ENCODE measurements around the gene KCND2.
"Not testable (repeated sequence)": the region's sequence is repeated elsewhere in the genome, so short reads cannot be mapped to it uniquely, and the experiment has no call there.

Gene KCND2

DNA sequence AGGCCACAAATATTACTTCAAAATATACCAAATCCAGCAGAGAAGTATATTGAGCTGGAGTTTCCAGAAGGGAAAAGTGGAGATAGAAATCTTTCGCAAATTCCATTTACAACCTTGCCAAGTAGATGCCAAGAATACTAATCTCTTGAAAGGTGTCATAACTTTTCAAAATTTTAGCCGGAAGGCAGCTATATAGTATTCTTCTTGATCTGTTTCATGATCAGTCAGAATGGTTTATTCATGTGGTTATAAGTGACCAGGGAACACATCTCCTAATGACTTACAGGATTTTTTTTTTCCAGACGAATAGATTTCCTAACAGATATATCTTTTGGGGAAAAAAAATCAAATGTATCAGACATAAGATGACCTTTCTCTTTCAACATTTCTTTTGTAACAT is 314.3 kb downstream of the KCND2 start:
- no peak for DNase-seq (ENCODE audit: low spot score)

DNA sequence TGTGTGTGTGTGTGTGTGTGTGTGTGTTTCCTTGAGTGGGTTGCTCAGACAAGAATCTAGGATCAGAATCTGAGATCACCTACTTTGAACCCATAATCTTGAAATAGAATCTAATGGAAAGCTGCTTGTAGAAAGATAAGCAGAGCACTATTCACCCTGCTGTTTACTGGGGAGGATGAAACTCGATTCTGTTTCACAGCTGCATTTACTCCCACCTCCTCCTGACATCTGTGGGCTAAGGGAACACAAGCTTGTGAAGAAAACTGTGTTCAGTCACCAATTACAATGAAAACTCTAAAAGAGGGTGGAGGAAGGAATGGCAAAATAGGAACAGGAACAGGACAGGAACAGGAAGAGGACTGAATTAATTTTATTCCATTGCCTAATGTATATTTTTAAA is 315.4 kb downstream of the KCND2 start:
- DNase-seq (ENCODE audit: low spot score) = no peak

DNA sequence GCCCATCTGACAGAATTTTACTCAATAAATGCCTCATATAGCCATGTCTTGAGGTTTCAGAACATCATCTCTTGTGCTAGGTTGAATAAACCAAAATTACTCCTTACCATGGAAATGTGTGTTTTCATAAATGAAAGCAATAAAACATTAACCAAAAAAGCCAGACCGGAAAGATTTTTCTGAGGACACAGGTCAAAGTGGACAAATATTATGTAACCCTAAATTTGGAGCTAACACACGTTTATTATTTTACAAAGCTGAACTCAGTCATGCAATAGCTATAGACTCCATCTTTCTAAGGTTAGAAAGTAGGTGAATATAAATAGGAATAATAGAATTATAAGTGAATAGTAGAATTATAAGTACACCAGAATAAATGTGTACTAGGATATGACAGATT is 315.9 kb downstream of the KCND2 start:
- DNase-seq (ENCODE audit: low spot score) = no peak

DNA sequence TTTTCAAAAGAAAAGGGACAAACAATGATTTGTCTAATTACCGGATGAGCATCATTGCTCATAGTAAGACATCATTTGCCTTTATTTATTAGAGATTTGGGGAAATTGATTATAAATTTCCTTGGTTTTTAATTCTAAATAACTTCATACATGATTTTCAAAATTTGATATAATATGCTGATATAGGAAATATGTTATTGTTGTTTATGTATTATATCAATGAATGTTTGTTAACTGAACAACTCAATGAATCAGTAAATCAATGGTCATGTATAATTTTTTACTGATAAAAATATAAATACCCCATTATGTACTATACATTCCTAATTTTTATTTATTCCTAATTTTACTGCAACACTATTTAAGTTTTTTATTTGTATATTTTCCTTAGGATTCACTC is 327.6 kb downstream of the KCND2 start:
- DNase-seq (ENCODE audit: low spot score) = no peak

DNA sequence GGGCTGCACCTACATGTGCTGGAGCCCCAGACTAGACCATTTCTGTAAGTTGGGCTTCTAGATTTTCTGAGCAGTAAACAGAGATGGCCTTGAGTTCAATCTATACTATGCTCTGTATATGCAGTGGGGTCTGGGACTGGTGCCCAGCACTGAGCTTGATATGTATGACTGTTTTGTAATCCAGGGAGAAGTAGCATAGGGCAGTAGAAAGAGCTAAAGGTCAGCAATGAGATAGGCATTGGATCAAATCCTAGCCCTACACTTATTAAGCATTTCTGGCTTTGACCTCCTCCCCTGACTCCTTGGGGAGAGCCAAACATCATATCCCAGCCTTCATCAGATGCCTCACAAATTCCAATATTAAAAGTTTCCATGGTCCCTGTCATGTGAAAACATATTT is 330.4 kb downstream of the KCND2 start:
- DNase-seq (ENCODE audit: low spot score) = no peak

DNA sequence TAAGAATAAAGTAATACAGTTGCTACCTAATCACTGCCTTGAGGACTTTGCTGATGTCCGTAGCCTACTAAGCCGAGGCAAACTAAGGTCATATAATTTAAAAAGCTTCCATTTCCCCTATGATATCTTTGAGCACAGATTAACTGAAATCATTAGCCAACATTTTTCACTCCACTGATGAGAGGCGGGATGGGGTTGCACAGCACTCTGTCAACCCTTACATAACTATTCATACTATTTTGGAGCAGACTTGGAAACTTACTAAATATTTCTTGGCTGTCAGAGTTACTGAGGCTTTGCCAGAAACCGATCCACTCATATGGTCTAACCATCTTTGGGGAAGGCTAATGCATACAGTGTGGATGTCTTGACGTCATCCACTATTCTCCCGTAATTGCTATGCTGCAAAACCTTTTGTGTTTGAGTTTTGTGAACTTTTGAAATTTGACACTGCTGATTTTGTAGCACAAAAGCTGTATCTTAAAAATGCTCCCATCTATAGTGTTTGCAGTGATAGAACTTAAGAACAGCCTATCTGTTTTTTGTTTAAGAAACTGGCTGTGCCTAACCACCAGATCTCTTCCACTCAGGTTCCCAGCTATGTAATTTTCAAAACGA is 336.3 kb downstream of the KCND2 start:
- no peak for DNase-seq (ENCODE audit: low spot score)

DNA sequence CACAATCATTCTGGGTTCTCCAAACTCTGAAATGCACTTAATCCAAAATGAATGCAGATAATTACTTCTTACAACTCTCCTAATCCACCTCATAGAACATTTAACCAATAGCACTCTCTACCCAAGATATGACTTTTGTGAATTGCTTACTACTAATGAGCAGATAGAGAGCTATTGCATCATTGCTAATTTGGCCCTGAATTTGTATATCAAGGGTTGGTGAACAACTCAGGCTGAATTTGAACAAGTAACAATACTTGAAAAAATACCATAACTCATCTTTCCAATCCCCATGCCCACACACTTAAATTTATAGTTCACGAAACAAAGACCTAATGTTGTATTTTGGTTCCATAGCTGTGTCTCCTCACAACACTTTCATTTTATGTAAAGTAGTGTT is 339.0 kb downstream of the KCND2 start:
- no peak for DNase-seq (ENCODE audit: low spot score)

DNA sequence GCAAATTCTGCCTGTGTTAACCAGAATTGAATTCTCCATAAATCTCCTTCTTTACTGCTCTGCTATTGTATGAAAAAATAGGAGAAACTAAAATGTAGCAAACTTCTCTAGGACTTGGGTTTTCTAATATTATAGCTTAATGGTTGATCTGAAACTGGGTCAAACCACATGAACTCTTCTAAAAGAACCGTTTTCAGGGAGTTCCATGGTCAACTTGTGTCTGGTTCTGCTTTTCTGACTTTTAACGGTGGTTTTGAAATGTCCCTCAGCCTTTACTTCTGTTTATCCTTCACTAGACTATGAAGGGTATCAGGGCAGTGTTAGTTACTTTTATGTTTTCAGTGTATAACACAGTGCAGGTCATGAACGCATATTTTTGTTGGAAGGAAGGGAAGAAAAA is 342.7 kb downstream of the KCND2 start:
- DNase-seq (ENCODE audit: low spot score) = no peak

DNA sequence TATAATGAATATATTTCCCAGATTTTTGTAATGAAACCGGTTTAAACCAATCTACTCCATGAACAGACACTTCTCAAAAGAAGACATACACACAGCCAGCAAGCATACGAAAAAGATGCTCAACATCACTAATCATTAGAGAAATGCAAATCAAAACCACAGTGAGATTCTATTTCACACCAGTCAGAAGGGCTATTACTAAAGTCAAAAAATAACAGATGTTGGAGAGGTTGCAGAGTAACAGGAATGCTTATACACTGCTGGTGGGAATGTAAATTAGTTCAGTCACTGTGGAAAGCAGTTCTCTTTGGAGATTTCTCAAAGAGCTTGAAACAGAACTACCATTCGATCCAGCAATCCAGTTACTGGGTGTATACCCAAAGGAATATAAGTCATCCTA is 344.3 kb downstream of the KCND2 start:
- no peak for DNase-seq (ENCODE audit: low spot score)

DNA sequence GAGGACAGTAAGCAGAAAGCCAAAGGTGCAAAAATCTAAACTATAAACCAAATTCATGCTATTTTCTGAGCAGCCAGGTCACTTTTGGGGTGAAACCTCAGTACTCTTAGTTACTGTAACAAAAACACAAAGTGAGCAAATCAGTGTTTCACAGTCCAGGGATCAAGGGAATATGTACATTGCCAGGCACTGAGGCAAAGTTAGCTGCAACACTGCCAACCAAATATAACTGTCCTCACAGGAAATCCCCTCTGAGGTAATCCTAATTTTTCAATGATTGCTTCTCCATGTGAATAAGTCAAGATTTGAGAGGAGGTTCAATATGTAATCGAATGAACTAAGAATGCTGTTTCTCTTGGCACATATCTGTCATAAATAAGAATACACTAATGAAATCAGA is 355.3 kb downstream of the KCND2 start:
- DNase-seq (ENCODE audit: low spot score) = no peak

DNA sequence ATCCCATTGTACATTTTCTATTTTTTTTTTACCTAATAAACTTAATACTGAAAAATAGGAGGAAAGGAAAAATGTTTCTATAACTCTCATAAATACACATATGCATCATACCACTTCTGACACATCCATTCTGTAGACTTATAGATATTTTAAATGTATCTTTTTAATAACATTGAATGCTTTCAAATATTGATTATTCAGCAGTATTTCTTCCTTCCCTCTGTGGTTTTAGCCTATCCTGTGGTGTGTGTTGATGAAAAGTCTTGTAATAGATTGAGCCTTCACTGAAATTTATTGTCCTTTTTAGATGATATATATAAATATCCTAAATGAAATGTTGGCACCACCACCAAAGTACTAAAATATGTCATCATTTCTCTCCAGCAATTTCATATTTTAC is 366.9 kb downstream of the KCND2 start:
- no peak for DNase-seq (ENCODE audit: low spot score)

DNA sequence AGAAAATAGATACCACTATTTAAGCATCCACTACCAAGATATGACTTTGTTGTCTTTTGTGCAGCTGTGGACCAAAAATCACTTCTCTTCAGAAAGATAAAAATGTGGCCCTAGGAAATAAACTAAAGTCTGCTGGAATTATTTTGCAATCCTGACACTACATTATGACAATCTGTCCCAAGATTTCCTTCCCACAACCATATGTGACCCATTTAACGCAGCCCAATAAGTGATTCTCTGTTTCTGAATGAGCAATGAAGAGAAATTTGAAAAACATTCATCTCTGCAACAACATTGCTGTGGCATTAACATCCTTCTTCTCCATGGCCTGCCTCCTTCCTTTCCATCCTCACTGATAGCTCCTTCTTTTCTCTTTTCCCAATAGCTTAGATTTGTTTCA is 373.0 kb downstream of the KCND2 start:
- DNase-seq (ENCODE audit: low spot score) = no peak

DNA sequence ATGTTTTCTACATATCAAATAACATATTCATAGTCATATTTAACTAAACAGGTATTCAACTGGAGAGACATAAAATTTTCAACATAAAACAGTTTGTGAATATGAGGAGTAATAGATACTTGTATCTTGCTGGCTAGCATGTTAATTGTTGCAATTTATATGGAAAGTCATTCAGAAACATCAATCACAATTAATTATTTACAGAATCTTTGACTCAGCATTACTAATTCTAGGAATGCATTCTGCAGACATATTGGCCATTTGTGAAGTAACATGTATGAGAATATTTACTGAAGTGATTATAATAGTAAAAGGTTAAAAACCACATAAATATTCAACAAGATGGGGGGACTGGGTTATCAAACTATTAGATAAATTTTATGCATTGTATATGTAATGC is 381.3 kb downstream of the KCND2 start:
- DNase-seq (ENCODE audit: low spot score) = no peak

DNA sequence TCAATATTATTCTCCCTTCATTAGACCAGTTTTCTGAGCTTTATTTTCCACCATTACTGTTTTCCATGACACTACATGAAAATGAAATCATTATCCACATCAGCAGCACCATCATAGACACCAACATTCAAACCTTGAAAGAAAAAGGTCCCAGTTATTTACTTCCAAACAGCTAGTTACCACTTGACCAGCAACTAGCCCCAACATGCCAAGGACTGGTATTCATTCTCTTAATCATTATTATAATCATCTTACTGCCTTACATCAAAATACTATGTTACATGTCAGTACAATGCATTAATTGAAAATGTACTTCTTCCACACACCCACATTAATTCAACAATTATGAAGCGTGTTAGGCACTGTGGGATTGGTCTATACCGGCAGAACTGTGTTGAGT is 385.5 kb downstream of the KCND2 start:
- DNase-seq (ENCODE audit: low spot score) = no peak

DNA sequence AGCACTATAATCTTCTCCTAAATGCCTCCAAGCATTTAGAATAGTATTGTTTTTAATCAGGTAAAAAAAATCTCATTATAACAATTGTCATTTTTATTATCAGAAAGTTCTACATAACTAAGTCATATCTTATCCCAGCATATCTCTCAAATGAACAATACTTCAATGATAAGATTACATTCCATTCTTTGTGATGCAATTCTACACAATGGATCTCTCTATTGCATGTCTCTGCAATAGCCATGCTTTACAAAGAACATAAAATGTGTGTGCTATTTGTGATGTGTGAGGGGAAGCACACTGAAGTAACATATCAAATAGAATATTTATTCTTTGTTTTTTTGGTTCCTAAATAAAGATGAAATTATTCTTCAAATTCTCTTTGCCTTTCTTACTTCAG is 389.3 kb downstream of the KCND2 start:
- no peak for DNase-seq (ENCODE audit: low spot score)

DNA sequence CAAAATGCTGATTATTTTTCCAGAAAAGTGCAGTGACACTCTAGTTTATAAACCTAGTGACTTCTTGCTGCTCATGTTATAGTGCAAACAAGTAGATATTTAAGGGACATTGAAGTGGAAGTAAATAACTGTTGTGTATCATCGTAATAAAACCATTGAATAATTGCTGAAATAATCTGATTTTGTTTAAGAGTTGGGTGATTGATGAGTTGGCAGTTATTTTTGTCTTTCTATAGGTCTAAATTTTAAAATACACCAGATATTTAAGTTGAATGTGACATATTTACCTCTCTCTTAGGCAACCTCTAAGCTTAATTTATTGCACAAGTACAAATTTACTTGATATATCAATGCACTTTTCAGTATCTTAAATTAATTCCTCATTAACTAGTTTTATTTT is 392.1 kb downstream of the KCND2 start:
- no peak for DNase-seq (ENCODE audit: low spot score)

DNA sequence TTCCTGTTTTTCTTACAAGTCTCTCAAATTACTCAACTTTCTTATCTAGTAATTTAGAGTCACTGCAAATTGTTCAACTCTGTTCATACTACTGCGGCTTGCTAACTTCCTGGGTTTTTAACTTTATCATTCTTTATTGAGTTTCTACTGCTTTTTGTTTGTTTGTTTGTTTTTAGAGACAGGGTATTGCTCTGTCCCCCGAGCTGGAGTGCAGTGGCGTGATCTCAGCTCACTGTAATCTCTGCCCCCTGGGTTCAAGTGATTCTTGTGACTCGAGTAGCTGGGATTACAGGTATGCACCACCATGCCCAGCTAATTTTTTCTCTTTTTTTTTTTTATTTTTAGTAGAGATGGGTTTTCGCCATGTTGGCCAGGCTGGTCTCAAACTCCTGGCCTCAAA is 402.1 kb downstream of the KCND2 start:
- no peak for DNase-seq (ENCODE audit: low spot score)

DNA sequence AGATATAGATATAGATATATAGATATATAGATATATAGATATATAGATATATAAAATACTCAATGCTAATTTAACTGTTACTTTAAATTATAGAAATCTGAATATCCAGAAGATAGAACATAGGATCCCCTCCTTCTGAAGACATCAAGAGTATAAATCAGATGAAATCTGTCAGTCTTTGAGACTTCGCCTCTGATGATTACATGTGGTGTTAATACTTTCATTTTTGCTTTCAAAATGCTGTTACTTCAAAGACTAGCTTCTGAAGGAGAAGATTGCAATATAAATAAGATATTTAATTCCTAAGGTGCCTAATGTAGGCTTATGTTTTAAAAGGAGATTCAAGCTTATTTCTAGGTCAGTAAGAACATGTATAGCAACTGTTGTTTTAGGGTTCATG is 404.6 kb downstream of the KCND2 start:
- DNase-seq (ENCODE audit: low spot score) = no peak

DNA sequence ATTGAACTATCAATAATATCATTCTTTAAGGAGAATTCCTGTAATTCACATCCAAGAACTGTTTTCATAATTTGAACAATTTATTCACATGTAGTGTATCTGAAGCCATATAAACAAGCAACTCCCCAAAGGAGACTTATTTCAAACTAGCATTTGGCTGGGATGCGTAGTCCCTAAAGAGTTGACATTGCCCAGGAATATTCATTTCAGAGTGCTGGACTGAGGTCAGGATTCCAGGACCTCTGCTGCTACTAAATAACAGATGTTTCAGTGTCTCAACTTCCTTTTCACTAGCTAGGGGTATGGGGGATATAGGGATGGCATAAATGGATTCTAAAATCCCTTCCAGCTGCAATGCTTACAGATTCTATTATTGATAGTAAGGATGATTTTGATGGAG is 408.0 kb downstream of the KCND2 start:
- no peak for DNase-seq (ENCODE audit: low spot score)

DNA sequence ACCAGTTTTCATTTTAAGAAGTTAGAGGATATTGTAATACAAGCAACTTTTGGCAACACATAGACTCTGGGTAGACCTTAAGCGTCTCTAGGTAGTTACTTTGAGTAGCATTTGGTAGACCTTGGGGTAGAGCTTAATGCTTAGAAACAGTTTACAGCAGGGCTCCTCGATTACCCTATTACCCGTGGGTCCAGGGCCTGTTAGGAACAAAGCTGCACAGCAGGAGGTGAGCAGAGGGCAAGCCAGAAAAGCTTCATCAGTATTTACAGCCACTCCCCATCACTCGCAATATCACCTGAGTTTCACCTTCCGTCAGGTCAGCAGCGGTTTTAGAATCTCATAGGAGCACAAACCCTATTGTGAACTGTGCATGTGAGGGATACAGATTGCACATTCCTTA is 411.5 kb downstream of the KCND2 start:
- DNase-seq (ENCODE audit: low spot score) = no peak

DNA sequence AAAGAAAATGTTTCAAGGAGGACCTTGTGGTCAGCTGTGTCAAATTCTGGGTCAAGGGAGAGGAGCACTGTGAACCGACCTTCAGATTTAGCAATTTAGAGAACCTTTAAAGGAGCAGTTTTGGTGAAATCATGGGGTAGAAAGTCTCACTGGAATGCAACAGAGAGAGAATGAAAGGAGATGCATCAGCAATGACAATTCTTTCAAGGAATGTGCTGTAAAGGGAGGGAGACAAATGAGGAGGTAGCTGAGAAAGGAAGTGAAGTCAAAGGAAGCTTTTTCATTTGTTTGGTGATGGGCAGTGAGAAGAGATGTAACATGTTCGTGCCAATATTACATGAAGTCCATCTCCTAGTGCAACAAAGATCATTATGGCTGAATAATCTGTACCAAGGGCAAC is 418.9 kb downstream of the KCND2 start:
- DNase-seq (ENCODE audit: low spot score) = no peak

DNA sequence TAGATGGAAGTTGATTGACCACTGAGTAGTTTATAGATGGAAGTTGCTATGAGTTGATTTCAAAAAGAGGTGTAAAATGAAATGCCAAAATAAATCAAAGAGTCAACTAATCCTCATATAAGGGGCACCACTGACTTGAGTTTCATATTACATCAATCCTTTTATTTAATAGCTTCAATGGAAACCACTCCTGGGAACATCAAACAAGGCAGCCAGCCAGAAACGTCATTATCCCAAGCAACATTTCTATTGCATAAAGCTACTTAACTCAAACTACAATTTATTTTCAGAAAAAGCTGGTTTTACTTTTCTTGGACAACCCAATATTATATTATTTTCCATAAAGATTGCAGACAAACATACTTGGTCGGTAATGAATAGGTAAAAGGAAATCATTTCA is 422.9 kb downstream of the KCND2 start:
- DNase-seq (ENCODE audit: low spot score) = no peak

DNA sequence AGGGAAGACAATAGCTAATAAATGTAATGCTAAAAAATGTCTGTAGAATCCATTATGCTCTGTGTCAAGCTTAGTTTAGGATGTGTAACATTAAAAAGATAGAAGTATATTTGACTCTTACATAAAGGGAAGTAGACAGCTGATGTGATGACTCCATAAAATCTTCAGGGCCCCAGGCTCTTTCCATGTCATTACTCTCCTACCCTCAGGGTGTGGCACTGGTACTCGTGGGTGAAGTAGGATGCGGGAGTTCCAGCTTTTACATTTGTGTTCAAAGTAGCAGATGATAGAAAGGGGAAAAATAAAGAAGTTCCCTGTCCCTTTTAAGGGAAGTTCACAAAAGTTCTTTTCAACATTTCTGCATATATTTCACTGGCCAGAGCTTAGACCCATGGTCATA is 427.8 kb downstream of the KCND2 start:
- DNase-seq (ENCODE audit: low spot score) = no peak

DNA sequence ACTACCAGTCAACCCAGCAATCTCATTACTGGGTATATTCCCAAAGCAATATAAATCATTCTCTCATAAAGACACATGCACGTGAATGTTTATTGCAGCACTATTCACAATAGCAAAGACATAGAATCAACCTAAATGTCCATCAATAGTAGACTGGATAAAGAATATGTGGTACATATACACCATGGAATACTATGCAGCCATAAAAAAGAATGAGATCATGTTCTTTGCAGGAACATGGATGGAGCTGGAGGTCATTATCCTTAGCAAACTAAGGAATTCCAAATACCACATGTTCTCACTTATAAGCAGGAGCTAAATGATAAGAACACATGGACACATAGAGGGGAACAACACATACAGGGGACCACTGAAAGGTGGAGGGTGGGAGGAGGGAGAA is 429.4 kb downstream of the KCND2 start:
- DNase-seq (ENCODE audit: low spot score) = not testable (repeated sequence)

Measured in HuH-7 (cell line).